HG03520 (cell line): ENCODE measurements around the gene TACC2.

Experiments
- ATAC-seq: cut with Tn5 transposase; IDR thresholded peaks from one replicate; pipeline ENCODE4 v1.9.1; 2021; ENCODE audit warnings: mild to moderate bottlenecking, moderate library complexity; ENCODE audit not compliant: unreplicated experiment

Gene TACC2

DNA sequence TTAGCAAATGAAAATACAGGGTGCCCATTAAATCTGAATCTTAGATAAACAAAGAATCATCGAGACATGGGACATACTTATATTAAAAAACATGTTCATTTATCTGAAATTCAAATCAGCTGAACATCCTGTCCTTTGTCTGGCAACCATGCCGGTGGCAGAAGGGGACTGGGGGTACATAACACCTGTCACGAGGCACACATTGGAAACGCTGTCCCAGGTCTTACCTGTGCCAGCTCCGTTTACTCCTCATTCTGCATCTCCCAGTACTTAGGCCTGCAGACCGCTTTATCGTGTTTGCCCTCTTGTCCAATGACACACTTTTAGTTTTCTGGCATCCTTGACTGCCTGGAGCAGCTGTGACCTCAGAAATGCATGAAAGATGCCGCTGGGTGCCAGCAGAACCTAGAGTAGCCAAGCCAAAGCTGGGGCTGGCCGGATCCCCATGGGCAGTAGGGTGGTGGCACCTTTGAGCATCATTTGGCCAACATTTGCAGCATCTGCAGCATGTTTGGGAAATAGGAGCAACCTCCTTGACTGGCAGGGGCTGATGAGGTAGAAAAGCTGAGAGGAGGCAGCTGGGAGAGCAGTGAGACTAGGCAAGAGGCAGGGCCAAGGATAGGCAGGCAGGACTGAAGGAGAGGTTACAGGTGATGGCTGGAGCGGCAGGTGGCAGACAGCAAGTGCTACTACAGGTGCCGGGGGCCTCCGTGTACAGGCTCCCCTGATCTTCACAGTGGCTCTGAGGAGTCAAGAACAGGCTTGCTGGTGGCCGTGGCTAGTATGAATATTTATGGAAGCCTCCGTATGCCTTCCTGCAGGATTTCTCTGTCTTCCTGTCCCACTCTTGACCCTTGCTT lies 219.8 kb downstream of the TACC2 start:
- ATAC-seq, result no peak

DNA sequence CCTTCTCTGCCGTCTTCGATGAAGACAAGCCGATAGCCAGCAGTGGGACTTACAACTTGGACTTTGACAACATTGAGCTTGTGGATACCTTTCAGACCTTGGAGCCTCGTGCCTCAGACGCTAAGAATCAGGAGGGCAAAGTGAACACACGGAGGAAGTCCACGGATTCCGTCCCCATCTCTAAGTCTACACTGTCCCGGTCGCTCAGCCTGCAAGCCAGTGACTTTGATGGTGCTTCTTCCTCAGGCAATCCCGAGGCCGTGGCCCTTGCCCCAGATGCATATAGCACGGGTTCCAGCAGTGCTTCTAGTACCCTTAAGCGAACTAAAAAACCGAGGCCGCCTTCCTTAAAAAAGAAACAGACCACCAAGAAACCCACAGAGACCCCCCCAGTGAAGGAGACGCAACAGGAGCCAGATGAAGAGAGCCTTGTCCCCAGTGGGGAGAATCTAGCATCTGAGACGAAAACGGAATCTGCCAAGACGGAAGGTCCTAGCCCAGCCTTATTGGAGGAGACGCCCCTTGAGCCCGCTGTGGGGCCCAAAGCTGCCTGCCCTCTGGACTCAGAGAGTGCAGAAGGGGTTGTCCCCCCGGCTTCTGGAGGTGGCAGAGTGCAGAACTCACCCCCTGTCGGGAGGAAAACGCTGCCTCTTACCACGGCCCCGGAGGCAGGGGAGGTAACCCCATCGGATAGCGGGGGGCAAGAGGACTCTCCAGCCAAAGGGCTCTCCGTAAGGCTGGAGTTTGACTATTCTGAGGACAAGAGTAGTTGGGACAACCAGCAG lies 221.7 kb downstream of the TACC2 start:
- no peak for ATAC-seq

DNA sequence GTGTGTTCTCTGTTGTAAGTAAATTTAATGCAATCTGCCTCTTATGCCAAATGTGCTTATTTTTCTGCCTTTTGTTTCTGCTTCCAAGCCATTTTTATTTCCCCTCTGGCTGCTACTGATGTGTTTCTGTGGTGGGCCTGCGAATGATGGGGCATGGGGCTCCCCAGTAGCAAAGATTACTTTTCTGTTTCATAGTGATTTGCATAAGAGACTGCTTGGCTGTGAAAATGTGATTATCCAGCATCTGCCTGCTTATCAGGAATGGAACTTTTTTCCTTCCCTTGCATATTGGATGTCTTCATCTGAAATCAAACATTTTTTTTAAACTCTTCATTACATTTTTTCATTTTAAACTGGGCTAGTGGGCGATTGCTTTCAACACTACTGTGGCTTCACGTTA lies 224.4 kb downstream of the TACC2 start:
- no peak for ATAC-seq

DNA sequence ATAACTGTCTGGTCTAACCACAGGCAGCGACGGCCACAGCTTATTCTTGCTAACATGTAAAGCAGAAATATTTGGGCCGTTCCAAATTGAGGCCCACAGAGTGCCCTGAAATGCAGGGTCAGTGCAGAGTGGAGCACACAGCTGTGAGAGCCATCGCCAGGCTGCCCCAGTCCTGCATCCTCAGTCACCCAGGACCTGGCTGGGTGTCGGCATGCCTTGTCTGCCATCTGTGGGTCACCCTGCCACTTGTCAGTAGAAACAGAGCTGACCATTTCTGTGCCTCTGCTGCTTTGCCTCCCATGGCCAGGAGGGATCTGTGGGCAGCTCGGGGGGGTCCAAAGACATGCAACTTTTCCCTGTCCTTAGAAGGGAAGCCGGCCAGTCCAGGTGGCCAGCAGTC lies 224.8 kb downstream of the TACC2 start:
- ATAC-seq, result no peak

DNA sequence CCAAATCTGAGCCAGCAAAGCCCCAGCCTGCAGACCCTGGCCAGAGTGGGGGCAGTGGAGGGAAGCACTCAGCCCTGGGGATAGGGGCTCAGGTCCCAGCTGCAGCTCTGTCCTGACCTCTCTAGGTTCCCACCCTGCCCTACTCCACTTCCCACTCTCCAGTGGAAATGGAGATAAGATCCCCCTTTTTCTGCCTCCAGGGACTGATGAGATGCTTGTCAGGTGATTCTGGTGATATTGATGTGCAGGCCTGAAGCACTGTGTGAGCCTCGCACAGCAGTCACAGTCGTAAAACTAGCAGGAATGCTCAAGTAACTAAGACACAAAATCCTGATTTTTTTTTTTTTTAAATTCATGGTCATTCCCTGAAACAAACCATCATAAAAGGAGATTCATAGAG lies 227.1 kb downstream of the TACC2 start:
- no peak for ATAC-seq

DNA sequence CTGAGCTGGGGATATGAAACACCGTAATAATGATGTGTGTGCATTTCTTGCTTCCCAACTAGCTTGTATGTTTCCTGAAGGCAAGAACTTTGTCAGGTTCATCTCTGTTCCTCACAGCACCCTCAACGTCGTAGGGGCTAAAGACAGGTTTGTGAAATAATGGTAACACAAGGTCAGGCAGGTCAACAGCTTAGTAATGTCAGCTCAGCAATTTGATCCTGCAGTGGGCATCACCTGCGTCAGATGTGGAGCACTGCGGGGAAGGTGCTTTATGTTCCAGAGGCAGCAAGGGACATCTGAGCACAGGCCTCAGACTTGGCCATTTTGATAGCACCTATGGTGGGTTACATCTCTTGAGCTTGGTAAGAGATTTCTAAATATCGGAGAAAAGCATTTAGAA lies 230.4 kb downstream of the TACC2 start:
- no peak for ATAC-seq

DNA sequence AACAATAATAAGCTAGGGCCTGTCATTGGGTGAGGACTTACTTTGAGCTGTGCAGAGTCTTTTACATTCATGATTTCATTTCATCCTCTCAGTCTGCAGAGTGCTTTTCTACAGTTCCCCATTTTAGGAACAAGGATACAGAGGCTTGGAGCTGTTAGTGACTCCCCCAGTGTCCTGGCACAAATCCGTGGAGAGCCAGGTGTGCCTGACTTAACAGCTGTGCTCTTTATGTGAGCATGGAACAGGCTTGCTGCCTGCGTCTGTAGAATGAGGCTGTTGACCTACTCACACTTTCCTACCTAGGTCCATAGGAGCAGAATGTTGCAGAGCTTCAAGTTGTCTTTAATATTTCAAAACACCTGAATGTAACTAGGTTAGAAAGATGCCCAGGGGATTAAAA lies 231.8 kb downstream of the TACC2 start:
- ATAC-seq, result no peak

DNA sequence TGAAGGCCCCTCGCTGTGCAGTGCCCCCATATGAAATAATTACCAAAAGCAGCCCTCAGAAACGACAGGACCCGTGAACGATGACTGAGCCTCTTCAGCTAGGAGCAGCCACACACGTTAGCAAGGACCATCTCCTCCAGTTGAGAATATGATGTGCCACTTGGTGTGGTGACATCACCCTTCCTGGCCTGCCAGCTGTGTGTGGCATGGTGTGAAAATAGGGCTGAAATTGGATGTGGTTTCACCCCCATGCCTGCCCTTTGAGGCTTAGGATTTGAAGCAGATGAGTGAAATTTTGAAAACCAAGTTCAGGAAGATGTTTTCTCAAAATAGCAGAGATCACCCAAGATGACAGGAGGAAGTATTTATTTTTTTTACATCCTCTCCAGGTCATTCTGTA lies 233.0 kb downstream of the TACC2 start:
- no peak for ATAC-seq

DNA sequence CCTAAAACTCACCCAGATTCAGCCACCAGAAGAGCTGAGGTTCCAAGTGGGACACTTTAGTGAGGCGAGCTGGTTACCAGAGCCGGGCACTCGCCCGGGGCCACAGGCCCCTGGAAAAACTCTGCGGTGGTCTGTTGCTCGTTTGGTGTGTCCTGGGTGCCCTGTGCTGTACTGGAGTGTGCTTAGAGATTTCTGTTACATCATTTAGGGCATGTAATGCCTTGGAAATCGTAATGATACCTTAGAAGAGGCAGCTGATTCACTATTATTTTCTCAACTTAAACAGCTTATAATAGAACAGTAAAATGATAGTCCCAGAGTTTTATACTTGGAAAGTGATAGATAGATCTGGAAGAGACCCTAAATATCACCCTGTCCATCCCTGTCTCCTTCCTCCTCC lies 233.7 kb downstream of the TACC2 start:
- no peak for ATAC-seq

DNA sequence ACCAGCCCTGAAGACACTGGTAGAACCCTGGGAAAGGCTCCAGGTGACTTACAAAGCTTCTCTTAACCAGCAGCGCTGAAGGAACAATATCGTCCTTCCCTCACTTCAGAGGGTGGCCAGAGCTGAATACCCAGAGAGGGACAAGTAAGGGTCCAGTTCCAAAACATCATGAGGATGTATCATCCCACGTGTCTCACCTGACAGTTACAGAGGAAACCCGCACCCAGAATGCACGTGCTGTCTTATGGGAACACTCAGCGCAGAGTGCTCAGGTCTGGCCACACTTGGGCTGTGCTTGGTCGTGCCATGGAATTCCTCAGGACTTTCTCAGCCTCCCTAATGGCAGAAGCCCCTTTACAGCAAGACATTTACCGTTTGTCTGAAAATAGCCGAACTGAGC lies 235.2 kb downstream of the TACC2 start:
- ATAC-seq, result no peak

DNA sequence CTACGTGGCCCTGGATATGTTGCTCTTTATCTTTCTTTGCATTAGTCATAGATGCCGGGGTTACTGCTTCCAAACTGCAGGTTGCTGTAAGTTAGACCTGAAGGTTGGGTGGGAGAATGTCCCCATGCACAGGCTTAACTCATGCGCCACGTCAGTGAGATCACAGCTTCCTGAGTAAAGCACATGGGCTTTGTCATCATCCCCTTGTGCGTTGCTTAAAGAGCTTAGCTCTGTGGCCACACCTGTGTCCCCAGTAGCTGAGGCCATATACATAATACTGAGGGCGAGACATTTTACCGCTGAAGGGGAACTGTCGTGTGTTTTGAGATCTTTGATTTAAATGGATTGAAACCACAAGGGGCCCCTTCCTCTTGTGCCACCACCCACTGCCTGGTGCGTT lies 236.4 kb downstream of the TACC2 start:
- no peak for ATAC-seq

DNA sequence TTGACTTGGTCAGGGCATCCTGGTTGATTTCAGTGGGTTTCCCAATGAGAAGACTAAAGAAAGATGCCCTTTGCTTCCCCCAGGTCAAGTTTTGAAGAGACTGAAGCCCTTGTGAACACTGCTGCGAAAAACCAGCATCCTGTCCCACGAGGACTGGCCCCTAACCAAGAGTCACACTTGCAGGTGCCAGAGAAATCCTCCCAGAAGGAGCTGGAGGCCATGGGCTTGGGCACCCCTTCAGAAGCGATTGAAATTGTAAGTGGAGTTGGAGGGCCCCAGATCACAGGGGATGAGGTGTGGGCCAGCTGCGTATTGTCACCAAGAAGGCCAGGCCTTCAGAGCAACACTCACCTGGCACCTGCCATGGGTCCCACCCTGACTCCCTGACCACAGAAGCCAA lies 238.8 kb downstream of the TACC2 start:
- ATAC-seq, result no peak

DNA sequence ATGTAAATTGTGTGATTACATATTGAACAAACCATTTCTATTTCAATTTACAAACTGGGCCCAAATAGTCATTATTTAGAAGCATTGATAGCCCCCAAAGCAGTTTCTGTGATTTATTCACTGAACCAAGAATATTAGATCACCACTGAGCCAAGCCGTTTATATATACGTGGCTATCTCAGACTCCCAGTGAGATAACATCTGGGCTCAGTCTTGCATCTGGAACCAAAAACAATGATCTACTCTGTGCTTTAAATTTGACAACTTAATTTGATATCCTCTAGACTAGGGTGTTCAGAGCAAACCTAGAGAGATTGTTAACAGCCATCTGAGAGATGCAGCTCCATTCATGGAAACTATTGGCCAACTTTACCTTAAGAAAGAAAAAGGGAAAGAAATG lies 240.7 kb downstream of the TACC2 start:
- ATAC-seq, result no peak

DNA sequence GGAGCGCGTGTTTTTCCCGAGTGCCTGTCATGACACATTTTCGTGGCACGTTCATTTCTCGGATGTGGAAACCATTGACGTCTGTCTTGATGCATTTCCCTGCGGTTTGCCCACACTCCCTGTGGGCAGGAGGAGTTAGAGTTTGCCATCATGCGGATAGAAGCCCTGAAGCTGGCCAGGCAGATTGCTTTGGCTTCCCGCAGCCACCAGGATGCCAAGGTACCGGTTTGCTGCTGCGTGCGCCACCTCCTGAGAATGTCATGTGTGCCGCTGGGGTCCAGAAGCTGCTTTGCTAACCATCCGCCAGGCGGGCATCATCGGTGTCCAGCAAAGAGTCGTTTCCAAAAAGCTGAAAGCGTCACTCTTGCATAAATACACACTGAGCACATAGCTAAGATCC lies 241.3 kb downstream of the TACC2 start:
- no peak for ATAC-seq

DNA sequence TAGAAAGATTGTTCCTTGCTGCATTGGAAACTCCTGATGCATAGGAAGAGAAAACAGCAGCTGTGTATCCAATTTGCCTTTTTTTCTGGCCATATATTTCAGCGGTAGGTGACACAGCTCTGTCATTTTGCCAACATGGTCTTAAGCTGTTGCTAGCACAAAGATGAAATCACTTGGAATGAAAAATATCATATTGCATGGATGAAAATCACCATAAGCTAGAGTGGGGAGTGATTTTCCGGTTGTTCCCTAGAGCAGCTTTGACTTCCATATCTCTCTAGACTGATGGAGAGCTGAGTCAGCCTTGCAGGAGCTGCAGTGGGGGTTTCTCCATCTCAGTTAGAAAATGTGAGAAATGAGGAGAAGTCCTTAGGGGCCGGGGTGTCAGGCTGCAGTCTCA lies 243.8 kb downstream of the TACC2 start:
- no peak for ATAC-seq

DNA sequence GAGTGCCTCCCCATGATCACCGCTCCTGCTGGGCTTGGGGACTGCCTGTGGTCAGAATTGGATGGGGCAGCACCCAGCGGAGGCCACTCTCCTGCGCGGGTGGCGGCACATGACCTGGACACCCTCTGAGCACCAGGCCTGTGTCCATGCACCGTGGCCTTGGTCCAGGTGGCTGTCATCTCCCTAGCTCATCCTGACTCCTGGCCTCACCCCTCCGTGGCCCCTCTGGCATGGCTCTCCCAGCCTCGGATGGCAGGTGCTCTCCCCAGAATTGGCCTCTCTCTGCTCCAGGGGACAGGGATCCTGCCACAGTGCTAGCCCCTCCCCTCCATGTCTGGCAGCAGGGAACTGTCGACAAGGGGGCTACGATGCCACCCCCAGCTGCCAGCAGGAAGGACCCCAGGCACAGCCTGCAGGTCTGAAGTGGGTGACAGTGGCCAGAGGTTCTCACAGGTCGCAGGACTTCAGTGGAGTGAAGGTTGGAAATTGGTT lies 244.9 kb downstream of the TACC2 start:
- ATAC-seq, result no peak

DNA sequence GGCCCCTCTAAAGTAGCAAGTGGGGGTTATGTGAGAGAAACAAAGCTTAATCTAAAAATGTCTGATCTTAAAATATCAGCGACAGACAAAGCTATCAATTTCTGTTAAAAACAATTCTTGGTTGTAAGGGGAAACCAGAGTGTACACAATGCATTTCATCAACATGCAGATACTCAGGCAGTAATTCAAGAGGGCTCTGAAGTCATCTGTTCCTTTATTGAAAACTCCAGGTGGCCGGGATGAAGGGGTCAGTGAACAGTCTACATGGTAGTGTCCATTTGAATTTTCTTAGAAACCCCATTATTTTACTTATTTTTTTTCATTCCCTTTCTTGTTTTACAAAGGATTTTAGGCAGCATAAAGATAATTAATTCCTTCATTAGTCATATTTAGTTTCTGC lies 245.5 kb downstream of the TACC2 start:
- no peak for ATAC-seq

DNA sequence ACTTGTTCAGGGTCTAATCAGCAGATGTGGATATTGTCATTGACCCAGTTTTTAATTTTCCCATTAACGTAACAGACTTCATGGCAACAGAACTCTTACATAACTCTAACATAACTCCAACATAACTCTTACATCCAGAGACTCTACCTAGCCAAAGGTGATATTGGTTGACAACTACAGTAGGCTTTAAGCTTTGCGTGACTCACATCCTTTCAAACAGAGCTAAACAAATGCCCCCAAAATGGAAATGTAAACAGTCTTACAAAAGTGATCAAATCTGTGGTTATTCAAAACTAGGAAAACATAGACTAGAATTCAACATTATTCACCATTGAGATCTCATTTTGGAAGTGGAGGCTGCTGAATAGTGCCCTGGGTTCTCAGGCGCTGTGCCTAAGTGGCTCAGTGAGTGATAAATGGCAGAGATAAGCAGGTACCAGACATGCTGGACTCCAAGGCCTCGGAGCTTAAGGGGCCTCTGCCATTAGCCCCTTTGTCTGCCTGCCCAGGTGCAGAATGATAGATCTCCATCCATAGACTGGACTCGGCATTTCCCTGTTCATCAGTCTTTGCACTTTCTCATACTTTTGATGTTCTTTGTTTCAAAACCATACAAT lies 247.8 kb downstream of the TACC2 start:
- no peak for ATAC-seq

DNA sequence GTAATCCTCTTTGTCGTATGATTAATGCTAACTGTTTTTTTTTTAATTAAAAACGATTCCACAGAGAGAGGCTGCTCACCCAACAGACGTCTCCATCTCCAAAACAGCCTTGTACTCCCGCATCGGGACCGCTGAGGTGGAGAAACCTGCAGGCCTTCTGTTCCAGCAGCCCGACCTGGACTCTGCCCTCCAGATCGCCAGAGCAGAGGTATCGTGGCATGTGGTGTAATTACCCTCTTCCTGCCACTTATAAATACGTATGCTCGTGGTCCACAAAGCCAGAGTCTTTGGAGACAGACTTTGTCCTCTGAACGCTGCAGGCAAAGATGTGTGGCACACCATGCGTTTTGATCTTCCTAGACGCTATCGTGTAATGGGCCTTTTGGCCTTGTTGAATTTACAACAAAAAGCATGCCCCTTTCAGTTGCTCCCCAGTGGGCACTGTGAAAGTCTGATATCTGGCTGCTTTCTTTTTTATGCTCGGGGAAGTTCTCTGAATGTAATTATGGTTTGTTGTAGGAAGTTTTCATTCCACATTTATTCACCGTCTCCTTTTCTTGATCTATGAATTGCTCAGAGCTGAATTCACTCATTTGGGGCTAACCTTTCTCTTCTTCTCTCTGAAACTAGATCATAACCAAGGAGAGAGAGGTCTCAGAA lies 248.5 kb downstream of the TACC2 start:
- no peak for ATAC-seq

DNA sequence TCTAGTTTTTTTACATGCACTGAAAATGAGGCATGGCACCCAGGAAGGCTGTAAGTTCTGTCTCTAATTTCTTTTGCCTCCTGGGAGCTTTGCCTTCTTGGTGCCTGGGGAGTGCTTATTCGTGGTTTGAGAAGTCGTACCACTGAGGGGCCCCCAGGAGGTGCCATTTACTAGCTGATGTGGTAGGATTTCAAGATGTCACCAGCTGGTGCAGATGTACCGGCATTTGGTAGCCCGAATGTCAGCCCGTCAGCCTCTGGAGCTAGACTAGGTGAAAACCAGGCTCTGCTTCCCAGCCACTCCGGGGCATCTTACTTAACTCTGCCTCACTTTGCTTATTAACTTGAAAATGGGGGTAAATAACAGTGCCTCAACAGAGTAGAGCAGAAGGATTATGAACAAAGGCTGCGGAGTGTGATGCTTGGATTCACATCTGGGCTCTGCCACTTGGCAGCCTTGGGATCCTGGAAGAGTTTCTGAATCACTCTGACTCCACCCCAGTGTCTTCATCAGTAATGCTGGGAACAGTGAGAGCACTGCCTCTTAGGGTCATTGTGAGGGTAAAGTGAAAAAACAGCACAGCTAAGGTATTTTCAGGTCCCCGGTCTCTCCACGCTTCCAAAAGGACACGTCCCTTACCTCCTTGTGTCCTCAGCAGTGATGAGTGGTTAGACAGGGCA lies 250.8 kb downstream of the TACC2 start:
- ATAC-seq, result no peak

DNA sequence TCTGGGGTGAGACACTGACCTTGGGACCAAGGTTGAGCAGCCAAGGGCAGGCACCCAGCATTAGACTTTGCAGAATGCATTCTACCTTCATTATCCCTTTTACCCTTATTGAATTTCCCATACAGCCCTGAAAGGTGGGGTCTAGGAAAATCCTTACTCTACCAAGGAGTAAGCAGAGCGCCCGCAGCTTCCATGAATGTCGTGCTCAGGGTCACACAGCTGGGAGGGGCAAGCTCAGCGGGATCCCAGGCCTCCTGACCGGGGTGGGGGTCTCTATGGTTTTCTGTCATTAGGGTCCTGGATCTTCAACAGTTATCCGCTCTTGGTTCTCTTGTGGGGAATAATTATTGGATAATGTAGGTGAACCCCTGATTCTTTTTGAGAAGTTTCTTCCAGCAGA lies 251.4 kb downstream of the TACC2 start:
- ATAC-seq, result no peak
